A549 (cell line): ENCODE data around the gene TM4SF20. TPM values are rescaled to one million over a fixed set of nuclear protein-coding genes. Genes with fewer than 3 reads are reported as not detected.
A peak's percentile ranks its signal among the peaks of the same experiment; 100 is the strongest.
"Not testable (repeated sequence)": the region's sequence is repeated elsewhere in the genome, so short reads cannot be mapped to it uniquely, and the experiment has no call there.

Experiments used
- ATAC-seq, 2 experiments: fragments of 200-7000 bp in 1 of 2; fragments of >200 bp in 1 of 2; cut with Nextera tagmentation in 1 of 2; cut with Tn5 transposase in 1 of 2; 3 replicates each; pipeline versions ENCODE4 v1.8.0 to v1.9.1; 2018 to 2020; ENCODE audit warnings: mild to moderate bottlenecking in 1 of 2, moderate library complexity in 1 of 2
- CTCF ChIA-PET: fragments of 300-600 bp; sonication (Branson Sonifier 250); formaldehyde crosslinking; extraction: SDS; loops from one replicate; lab custom pipeline; 2021; ENCODE audit warnings: antibody characterized with exemption, inconsistent platforms; lab: Yijun Ruan, JAX
- POLR2A ChIA-PET: fragments of 350-600 bp; formaldehyde crosslinking; extraction: SDS; loops from one replicate; lab custom pipeline; 2021; ENCODE audit warnings: antibody characterized with exemption, inconsistent platforms; lab: Yijun Ruan, JAX
- DNase-seq, 2 experiments: peaks; one replicate each; pipeline versions ENCODE4 v3.0.0 to v3.0.0-alpha.2; 2011 to 2016; ENCODE audit warnings: low read depth in 1 of 2, low spot score in 1 of 2
- FAIRE-seq: peaks from 2 replicates; lab custom pipeline; 2011; peaks lifted over from hg19 to GRCh38; lab: Jason Lieb, UNC
- H3K27ac ChIP-seq, 2 experiments: fragments of >200 bp; sonication (Bioruptor Twin); formaldehyde crosslinking; 3 replicates each; pipeline ENCODE4 v1.5.1; 2016 to 2017
- H3K4me1 ChIP-seq: fragments of >200 bp; sonication (Bioruptor Twin); formaldehyde crosslinking; 3 replicates; pipeline ENCODE4 v1.6.1; 2016
- H3K4me2 ChIP-seq: fragments of >200 bp; sonication (Bioruptor Twin); formaldehyde crosslinking; 3 replicates; pipeline ENCODE4 v1.6.1; 2016
- H3K4me3 ChIP-seq: fragments of >200 bp; sonication (Bioruptor Twin); formaldehyde crosslinking; 3 replicates; pipeline ENCODE4 v1.5.1; 2016
- H3K9me3 ChIP-seq: fragments of >200 bp; sonication (Bioruptor Twin); formaldehyde crosslinking; 3 replicates; pipeline ENCODE4 v1.6.1; 2016
- CHD2 ChIP-seq: fragments of 150-350 bp; IDR thresholded peaks from 2 replicates; pipeline ENCODE4 v1.6.1; 2014; ENCODE audit warnings: low read length; ENCODE audit not compliant: partially characterized antibody
- CTCF ChIP-seq: fragments of >200 bp; sonication (Bioruptor Twin); formaldehyde crosslinking; IDR thresholded peaks from 3 replicates; pipeline ENCODE4 v1.5.1; 2016
- FOSL2 ChIP-seq, 2 experiments: fragments of 450-650 bp in 1 of 2; fragments of >200 bp in 1 of 2; sonication (Bioruptor Twin) in 1 of 2; formaldehyde crosslinking; IDR thresholded peaks; 2 replicates each; pipeline versions ENCODE4 v1.5.0 to v1.6.1; 2016 to 2020; ENCODE audit warnings: mild to moderate bottlenecking in 1 of 2, moderate library complexity in 1 of 2
- HOXA7 ChIP-seq: fragments of 250-450 bp; sonication (Bioruptor Pico); IDR thresholded peaks from 2 replicates; pipeline ENCODE4 v1.5.0; 2020; ENCODE audit warnings: mild to moderate bottlenecking, moderate library complexity
- HOXB5 ChIP-seq: fragments of 250-450 bp; sonication (Bioruptor Pico); IDR thresholded peaks from 2 replicates; pipeline ENCODE4 v1.5.0; 2020; ENCODE audit warnings: mild to moderate bottlenecking, moderate library complexity
- JUN ChIP-seq, 2 experiments: fragments of >200 bp; sonication (Bioruptor Twin); formaldehyde crosslinking; IDR thresholded peaks; 2 replicates in 1 of 2; 3 replicates in 1 of 2; pipeline ENCODE4 v1.6.1; 2016 to 2017
- JUNB ChIP-seq: fragments of >200 bp; sonication (Bioruptor Twin); formaldehyde crosslinking; IDR thresholded peaks from 2 replicates; pipeline ENCODE4 v1.6.1; 2016
- KDM5A ChIP-seq: fragments of 200-600 bp; sonication (generic); IDR thresholded peaks from 2 replicates; pipeline ENCODE4 v1.6.1; 2016; ENCODE audit warnings: antibody characterized with exemption, mild to moderate bottlenecking
- MAFK ChIP-seq: fragments of 450-650 bp; IDR thresholded peaks from 2 replicates; pipeline ENCODE4 v1.6.1; 2014; ENCODE audit not compliant: partially characterized antibody
- NFE2L2 ChIP-seq: fragments of 150-350 bp; conservative IDR thresholded peaks from 2 replicates; pipeline ENCODE4 v1.6.1; 2014; ENCODE audit warnings: low read length
- NPAS2 ChIP-seq: fragments of 250-450 bp; sonication (Bioruptor Pico); IDR thresholded peaks from 2 replicates; pipeline ENCODE4 v1.8.0; 2022; ENCODE audit warnings: mild to moderate bottlenecking, moderate library complexity, borderline replicate concordance
- POLR2A ChIP-seq: IDR thresholded peaks from 2 replicates; pipeline ENCODE4 v1.6.1; 2012; ENCODE audit warnings: mild to moderate bottlenecking, low read length
- RAD21 ChIP-seq, 2 experiments: fragments of >200 bp in 1 of 2; sonication (Bioruptor Twin) in 1 of 2; formaldehyde crosslinking in 1 of 2; IDR thresholded peaks in 1 of 2; conservative IDR thresholded peaks in 1 of 2; 2 replicates in 1 of 2; 3 replicates in 1 of 2; pipeline ENCODE4 v1.6.1; 2012 to 2018; ENCODE audit warnings: inconsistent platforms in 1 of 2
- RARB ChIP-seq: fragments of 250-450 bp; sonication (Bioruptor Pico); IDR thresholded peaks from 2 replicates; pipeline ENCODE4 v1.8.0; 2021; ENCODE audit warnings: mild to moderate bottlenecking, moderate library complexity
- RNF2 ChIP-seq: fragments of 200-600 bp; sonication (generic); IDR thresholded peaks from 2 replicates; pipeline ENCODE4 v1.6.1; 2016; ENCODE audit warnings: low read depth, mild to moderate bottlenecking, antibody characterized with exemption, moderate library complexity, borderline replicate concordance
- SMC3 ChIP-seq: fragments of >200 bp; sonication (Bioruptor Twin); formaldehyde crosslinking; IDR thresholded peaks from 3 replicates; pipeline ENCODE4 v1.6.1; 2018; ENCODE audit warnings: inconsistent platforms
- TFCP2L1 ChIP-seq: fragments of 250-450 bp; sonication (Bioruptor Pico); IDR thresholded peaks from 2 replicates; pipeline ENCODE4 v1.5.0; 2021; ENCODE audit warnings: mild to moderate bottlenecking
- TP53 ChIP-seq: fragments of 250-450 bp; sonication (Bioruptor Pico); IDR thresholded peaks from 2 replicates; pipeline ENCODE4 v1.5.0; 2021; ENCODE audit warnings: mild to moderate bottlenecking, moderate library complexity
- USF2 ChIP-seq: fragments of 450-650 bp; IDR thresholded peaks from 2 replicates; pipeline ENCODE4 v1.6.1; 2014; ENCODE audit warnings: antibody characterized with exemption
- WGBS: methylation state at CpG from one replicate; pipeline ENCODE4 v1.1.6; 2017; ENCODE audit errors: missing lambda C conversion rate; 5-methylcytosine and 5-hydroxymethylcytosine counted together
- polyA plus RNA-seq, 4 experiments: library from polyadenylated mRNA; depleted of rRNA in 3 of 4; stranded (reverse); fragments of >200 nt; fragmentation: RNase III in 1 of 4; extraction: RNeasy Plus Mini Kit Qiagen cat#74134 plus additional on column Dnase treatment in 1 of 4; gene quantifications; 2 replicates in 3 of 4; 3 replicates in 1 of 4; pipeline ENCODE4 v1.2.3, GENCODE V29; 2011 to 2017
- TF ChIP-seq, protein P1 (sequence below): fragments of 200-600 bp; sonication (generic); IDR thresholded peaks from 2 replicates; pipeline ENCODE4 v1.6.1; 2016; ENCODE audit warnings: antibody characterized with exemption, mild to moderate bottlenecking, moderate library complexity
- TF ChIP-seq, protein P2 (sequence below): IDR thresholded peaks from 2 replicates; pipeline ENCODE4 v1.6.1; 2012; ENCODE audit warnings: low read depth, borderline replicate concordance

TM4SF20 gene
- polyA plus RNA-seq, 2 of the 4 experiments (the other 2 are of a cell fraction): 59.3 to 136 TPM

GRCh38 chr2:227388537-227389011 lies 9.5 kb upstream of the TM4SF20 start (continued):
- TF ChIP-seq, protein P1, sequence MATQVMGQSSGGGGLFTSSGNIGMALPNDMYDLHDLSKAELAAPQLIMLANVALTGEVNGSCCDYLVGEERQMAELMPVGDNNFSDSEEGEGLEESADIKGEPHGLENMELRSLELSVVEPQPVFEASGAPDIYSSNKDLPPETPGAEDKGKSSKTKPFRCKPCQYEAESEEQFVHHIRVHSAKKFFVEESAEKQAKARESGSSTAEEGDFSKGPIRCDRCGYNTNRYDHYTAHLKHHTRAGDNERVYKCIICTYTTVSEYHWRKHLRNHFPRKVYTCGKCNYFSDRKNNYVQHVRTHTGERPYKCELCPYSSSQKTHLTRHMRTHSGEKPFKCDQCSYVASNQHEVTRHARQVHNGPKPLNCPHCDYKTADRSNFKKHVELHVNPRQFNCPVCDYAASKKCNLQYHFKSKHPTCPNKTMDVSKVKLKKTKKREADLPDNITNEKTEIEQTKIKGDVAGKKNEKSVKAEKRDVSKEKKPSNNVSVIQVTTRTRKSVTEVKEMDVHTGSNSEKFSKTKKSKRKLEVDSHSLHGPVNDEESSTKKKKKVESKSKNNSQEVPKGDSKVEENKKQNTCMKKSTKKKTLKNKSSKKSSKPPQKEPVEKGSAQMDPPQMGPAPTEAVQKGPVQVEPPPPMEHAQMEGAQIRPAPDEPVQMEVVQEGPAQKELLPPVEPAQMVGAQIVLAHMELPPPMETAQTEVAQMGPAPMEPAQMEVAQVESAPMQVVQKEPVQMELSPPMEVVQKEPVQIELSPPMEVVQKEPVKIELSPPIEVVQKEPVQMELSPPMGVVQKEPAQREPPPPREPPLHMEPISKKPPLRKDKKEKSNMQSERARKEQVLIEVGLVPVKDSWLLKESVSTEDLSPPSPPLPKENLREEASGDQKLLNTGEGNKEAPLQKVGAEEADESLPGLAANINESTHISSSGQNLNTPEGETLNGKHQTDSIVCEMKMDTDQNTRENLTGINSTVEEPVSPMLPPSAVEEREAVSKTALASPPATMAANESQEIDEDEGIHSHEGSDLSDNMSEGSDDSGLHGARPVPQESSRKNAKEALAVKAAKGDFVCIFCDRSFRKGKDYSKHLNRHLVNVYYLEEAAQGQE: no peak
- peak; percentile 89 for TF ChIP-seq RARB (CRISPR knock-in tag)
- TF ChIP-seq KDM5A: no peak
- TF ChIP-seq TP53 (CRISPR knock-in tag): no peak
- TF ChIP-seq NPAS2 (CRISPR knock-in tag): no peak
- TF ChIP-seq USF2: no peak
- TF ChIP-seq RNF2: no peak
- TF ChIP-seq HOXA7: peak; percentile 82; the same call in 1 of the 2 replicates
- no peak for TF ChIP-seq POLR2A
- peak; percentile 41 to 68; a peak in 4 of 5 replicates for TF ChIP-seq RAD21 (conservative IDR thresholded peaks at IDR 0.05 in 1 of 2, IDR thresholded peaks at IDR 0.05 in 1 of 2)
- peak; percentile 96 for TF ChIP-seq NFE2L2
- TF ChIP-seq, protein P2, sequence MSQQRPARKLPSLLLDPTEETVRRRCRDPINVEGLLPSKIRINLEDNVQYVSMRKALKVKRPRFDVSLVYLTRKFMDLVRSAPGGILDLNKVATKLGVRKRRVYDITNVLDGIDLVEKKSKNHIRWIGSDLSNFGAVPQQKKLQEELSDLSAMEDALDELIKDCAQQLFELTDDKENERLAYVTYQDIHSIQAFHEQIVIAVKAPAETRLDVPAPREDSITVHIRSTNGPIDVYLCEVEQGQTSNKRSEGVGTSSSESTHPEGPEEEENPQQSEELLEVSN: peak; percentile 65; the same call in 1 of the 2 replicates
- peak; percentile 99 for TF ChIP-seq JUNB
- peak; percentile 56 for TF ChIP-seq SMC3
- peak; percentile 88 for TF ChIP-seq HOXB5 (CRISPR knock-in tag)
- peak; percentile 100 for TF ChIP-seq JUN (IDR thresholded peaks at IDR 0.05)
- TF ChIP-seq TFCP2L1: no peak
- TF ChIP-seq CTCF: no peak
- peak; percentile 98 for TF ChIP-seq MAFK
- TF ChIP-seq FOSL2 (IDR thresholded peaks at IDR 0.05): peak; percentile 86
- TF ChIP-seq FOSL2 (CRISPR knock-in tag; IDR thresholded peaks at IDR 0.05): peak; percentile 98
- TF ChIP-seq CHD2: no peak

- ATAC-seq, FAIRE-seq, H3K9me3 ChIP-seq, DNase-seq, H3K4me3 ChIP-seq: not testable (repeated sequence)
- 86% methylated on average over 1 of the region's 7 CpGs for WGBS
- ChIA-PET POLR2A (interaction anchor here (1.2 kb wide), 1 partner anchor 20 kb away, joined by 3 read pairs; no protein-coding TSS in a partner anchor), CTCF (interaction anchor here (1.1 to 1.9 kb wide), 2 partner anchors 9 to 18 kb away, joined by 5 to 9 read pairs; partner anchors contain the start of gene TM4SF20)
- peaks cover 61% of the 10 kb centered on the region for H3K4me1 ChIP-seq
- peak within 1 kb of the TSS; percentile 64 for H3K4me2 ChIP-seq
- H3K27ac ChIP-seq: peak within 1 kb of the TSS; percentile 98 to 99
Observed at GRCh38 chr2:227387583-227387982, 8.5 kb upstream of the TM4SF20 start, which contains the start of gene SCYGR1. SCYGR1 (minus strand) TSS chr2:227387949; CDS start chr2:227387949, 0 bp downstream.
